ENCODE data around the gene TPRX2.
"Not testable (repeated sequence)": the region's sequence is repeated elsewhere in the genome, so short reads cannot be mapped to it uniquely, and the experiment has no call there.

- not testable (repeated sequence) for TF ChIP-seq ZNF274 (IDR thresholded peaks at IDR 0.05; ENCODE audit: low read depth, low read length); YY1 (IDR thresholded peaks at IDR 0.05; ENCODE audit: insufficient read depth, insufficient read length)
Observed at GRCh38 chr19:47858646-47859285, at the start of gene TPRX2.
